Measurements from ENCODE around the gene JAKMIP1. TPM values are rescaled to one million over a fixed set of nuclear protein-coding genes. Genes with fewer than 3 reads are reported as not detected.

The JAKMIP1 gene
- total and polyA plus RNA-seq, 2 of the 13 experiments (the other 11 are each of a cell fraction or from before 2014, with no cell fraction given) = not detected

GRCh38 chr4:6030679-6031078 lies 169.7 kb downstream of the JAKMIP1 start:
- no peak overlapping the region for H2AFZ ChIP-seq (ENCODE audit: low read length)
- POLR2A ChIA-PET = no interaction called here
- peaks cover 1% of the 10 kb centered on the region; the same call in 1 of the 2 replicates for H4K20me1 ChIP-seq (ENCODE audit: insufficient read depth, low read length)
- FAIRE-seq (no peak), DNase-seq (ENCODE audit: low spot score) (no peak), ATAC-seq (no peak)
- no peak overlapping the region for H3K9ac ChIP-seq (ENCODE audit: insufficient read depth, low read depth, low read length)
- in situ Hi-C loops (cut with HindIII; ENCODE audit: extremely low pct_ligation_motif_present, low pct_unique_long_range_greater_than_20kb) = no loop called here
- H3K9me3 ChIP-seq (ENCODE audit: low read length) = no peaks in the 10 kb centered on the region
- CTCF ChIA-PET (ENCODE audit: low intra/inter-chr PET ratio, low total read pairs) = no interaction called here
- no peaks in the 10 kb centered on the region for H3K79me2 ChIP-seq (ENCODE audit: insufficient read depth, low read length)
- no peak overlapping the region for H3K4me2 ChIP-seq (ENCODE audit: low read depth, low read length)
- no TSS peak for BruUV-seq (replicated peaks)
- no peaks in the 10 kb centered on the region for H3K36me3 ChIP-seq (replicated peaks in 1 of 2; ENCODE audit: control insufficient read depth in 1 of 2, insufficient read depth in 2 of 2, low read length in 2 of 2)
- no peaks in the 10 kb centered on the region for H3K4me1 ChIP-seq (ENCODE audit: insufficient read depth, low read length)
- intact Hi-C loops (cut with micrococcal nuclease; ENCODE audit: unreplicated experiment) = no loop called here
- H3K27me3 ChIP-seq (ENCODE audit: control insufficient read depth in 1 of 2, insufficient read depth in 2 of 2, low read length in 2 of 2) = peaks cover 6 to 48% of the 10 kb centered on the region in 2 experiments
- no peak overlapping the region for H3K4me3 ChIP-seq (replicated peaks in 1 of 3; ENCODE audit: insufficient read depth in 1 of 3, low read depth in 2 of 3, low read length in 3 of 3)
- H3K27ac ChIP-seq (ENCODE audit: extremely low read length, insufficient read depth, low read length) = no peak overlapping the region
- TF ChIP-seq SPEN (CRISPR knock-in tag; IDR thresholded peaks at IDR 0.05; ENCODE audit: low read depth) (no peak), SKI (IDR thresholded peaks at IDR 0.05; ENCODE audit: partially characterized antibody) (no peak), RNF2 (conservative IDR thresholded peaks at IDR 0.05; ENCODE audit: low read depth) (no peak), DMAP1 (CRISPR knock-in tag; IDR thresholded peaks at IDR 0.05) (no peak), ZFP1 (CRISPR knock-in tag; IDR thresholded peaks at IDR 0.05) (no peak), ISL2 (CRISPR knock-in tag; IDR thresholded peaks at IDR 0.05) (no peak), ZNF781 (CRISPR knock-in tag; IDR thresholded peaks at IDR 0.05; ENCODE audit: borderline replicate concordance, not compliant biosample characterization) (no peak), BRCA1 (CRISPR knock-in tag; IDR thresholded peaks at IDR 0.05) (no peak), KLF6 (CRISPR knock-in tag; IDR thresholded peaks at IDR 0.05) (no peak), NFRKB (IDR thresholded peaks at IDR 0.05) (no peak), ZNF878 (CRISPR knock-in tag; IDR thresholded peaks at IDR 0.05) (no peak)
- 30% methylated on average over 4 of the region's 7 CpGs for WGBS (ENCODE audit: low lambda C conversion rate)

- Histone ChIP-seq H3K4me2 (ENCODE audit: low read depth, low read length) (no peak overlapping the region), H4K20me1 (ENCODE audit: insufficient read depth, low read length) (peaks cover 4% of the 10 kb centered on the region; the same call in 1 of the 2 replicates), H3K4me3 (replicated peaks in 1 of 3; ENCODE audit: insufficient read depth in 1 of 3, low read depth in 2 of 3, low read length in 3 of 3) (no peak overlapping the region), H3K79me2 (ENCODE audit: insufficient read depth, low read length) (no peaks in the 10 kb centered on the region), H3K4me1 (ENCODE audit: insufficient read depth, low read length) (no peaks in the 10 kb centered on the region), H3K27ac (ENCODE audit: extremely low read length, insufficient read depth, low read length) (no peak overlapping the region), H3K9me3 (ENCODE audit: low read length) (no peaks in the 10 kb centered on the region), H3K27me3 (ENCODE audit: control insufficient read depth in 1 of 2, insufficient read depth in 2 of 2, low read length in 2 of 2) (peaks cover 9 to 59% of the 10 kb centered on the region in 2 experiments), H3K9ac (ENCODE audit: insufficient read depth, low read depth, low read length) (no peak overlapping the region), H2AFZ (ENCODE audit: low read length) (no peak overlapping the region), H3K36me3 (replicated peaks in 1 of 2; ENCODE audit: control insufficient read depth in 1 of 2, insufficient read depth in 2 of 2, low read length in 2 of 2) (no peaks in the 10 kb centered on the region)
- in situ Hi-C loops (cut with HindIII; ENCODE audit: extremely low pct_ligation_motif_present, low pct_unique_long_range_greater_than_20kb) (no loop called here), intact Hi-C loops (cut with micrococcal nuclease; ENCODE audit: unreplicated experiment) (no loop called here)
- CTCF ChIA-PET (ENCODE audit: low intra/inter-chr PET ratio, low total read pairs) = no interaction called here
- WGBS (ENCODE audit: low lambda C conversion rate) = 12% methylated on average over 6 of the region's 6 CpGs
- DNase-seq (ENCODE audit: low spot score) (no peak), ATAC-seq (no peak), FAIRE-seq (no peak)
- POLR2A ChIA-PET = no interaction called here
- BruUV-seq (replicated peaks) = no TSS peak
- no peak for TF ChIP-seq RBFOX2 (IDR thresholded peaks at IDR 0.05; ENCODE audit: low read depth, low read length)
- no peak for TF ChIP-seq AGO2 (optimal IDR thresholded peaks at IDR 0.05; ENCODE audit: low read depth, low read length)
- TF ChIP-seq ZNF780A (CRISPR knock-in tag; IDR thresholded peaks at IDR 0.05) = no peak
- TF ChIP-seq ZNF766 (CRISPR knock-in tag; IDR thresholded peaks at IDR 0.05; ENCODE audit: borderline replicate concordance) = no peak
- TF ChIP-seq ZNF274 (CRISPR knock-in tag; IDR thresholded peaks at IDR 0.05) = no peak
- no peak for TF ChIP-seq ZNF691 (CRISPR knock-in tag; IDR thresholded peaks at IDR 0.05; ENCODE audit: borderline replicate concordance, low read depth)
- no peak for TF ChIP-seq DPF2 (CRISPR knock-in tag; IDR thresholded peaks at IDR 0.05; ENCODE audit: borderline replicate concordance, low read depth)
- no peak for TF ChIP-seq CBX2 (IDR thresholded peaks at IDR 0.05; ENCODE audit: low read depth, low read length)
- no peak for TF ChIP-seq CBX2 (CRISPR knock-in tag; IDR thresholded peaks at IDR 0.05; ENCODE audit: low read depth)
- TF ChIP-seq GATAD2A (CRISPR knock-in tag; IDR thresholded peaks at IDR 0.05) = no peak
- no peak for TF ChIP-seq ZNF276 (CRISPR knock-in tag; IDR thresholded peaks at IDR 0.05; ENCODE audit: low read depth)
Observed at GRCh38 chr4:6029254-6029653, 171.1 kb downstream of the JAKMIP1 start.
